CD14-positive monocyte (primary cell): ENCODE results near the gene PARP11. TPM values are rescaled to one million over a fixed set of nuclear protein-coding genes. Genes with fewer than 3 reads are reported as not detected.

Experiments used
- DNase-seq, 3 donors: peaks; one replicate each; pipeline ENCODE4 v3.0.0-alpha.2; 2011 to 2022
- H2AFZ ChIP-seq: 2 replicates; pipeline ENCODE4 v1.6.0; 2012; ENCODE audit warnings: mild to moderate bottlenecking, low read depth, low read length, inconsistent platforms; ENCODE audit not compliant: insufficient read depth, poor library complexity, severe bottlenecking
- H3K27ac ChIP-seq, 2 donors: 1 replicate in 1 of 2; 2 replicates in 1 of 2; pipeline ENCODE4 v1.5.1; 2012 to 2013; ENCODE audit warnings: low read length in 2 of 2, control low read depth in 1 of 2, inconsistent platforms in 1 of 2, low read depth in 1 of 2, mild to moderate bottlenecking in 1 of 2
- H3K27me3 ChIP-seq, 2 donors: one replicate each; pipeline versions ENCODE4 v1.6.0 to v1.6.1; 2011 to 2013; ENCODE audit warnings: low read length in 2 of 2; ENCODE audit not compliant: control insufficient read depth in 2 of 2, insufficient read depth in 2 of 2
- H3K36me3 ChIP-seq, 2 donors: replicated peaks in 1 of 2; 1 replicate in 1 of 2; 2 replicates in 1 of 2; pipeline versions ENCODE4 v1.5.1 to v1.6.1; 2012 to 2013; ENCODE audit warnings: low read length in 2 of 2, control low read depth in 1 of 2, inconsistent platforms in 1 of 2, mild to moderate bottlenecking in 1 of 2; ENCODE audit not compliant: insufficient read depth in 2 of 2, control insufficient read depth in 1 of 2
- H3K4me1 ChIP-seq, 2 donors: 1 replicate in 1 of 2; 2 replicates in 1 of 2; pipeline versions ENCODE4 v1.5.1 to v1.6.1; 2012 to 2013; ENCODE audit warnings: low read length in 2 of 2, control low read depth in 1 of 2, inconsistent platforms in 1 of 2, mild to moderate bottlenecking in 1 of 2, moderate library complexity in 1 of 2; ENCODE audit not compliant: insufficient read depth in 2 of 2, control insufficient read depth in 1 of 2
- H3K4me2 ChIP-seq: replicated peaks from 2 replicates; pipeline ENCODE3; 2012; ENCODE audit warnings: low read length, moderate library complexity, mild to moderate bottlenecking; ENCODE audit not compliant: poor library complexity, severe bottlenecking; ENCODE audit errors: extremely low read depth
- H3K4me3 ChIP-seq, 3 experiments: fragments of 200-600 bp in 1 of 3; sonication (generic) in 1 of 3; replicated peaks in 1 of 3; 1 replicate in 2 of 3; 2 replicates in 1 of 3; pipeline ENCODE4 v1.5.1; 2011 to 2013; ENCODE audit warnings: low read length in 3 of 3, mild to moderate bottlenecking in 3 of 3, control low read depth in 2 of 3, low read depth in 2 of 3, inconsistent platforms in 1 of 3, moderate library complexity in 1 of 3
- H3K79me2 ChIP-seq: 2 replicates; pipeline ENCODE4 v1.6.0; 2012; ENCODE audit warnings: mild to moderate bottlenecking, control low read depth, inconsistent platforms, low read length, moderate library complexity; ENCODE audit not compliant: insufficient read depth
- H3K9ac ChIP-seq: 2 replicates; pipeline ENCODE4 v1.6.0; 2017; ENCODE audit warnings: low read length, mild to moderate bottlenecking; ENCODE audit not compliant: insufficient read depth, poor library complexity, severe bottlenecking
- H3K9me3 ChIP-seq, 2 donors: replicated peaks in 1 of 2; 1 replicate in 1 of 2; 2 replicates in 1 of 2; pipeline versions ENCODE4 v1.5.1 to v1.6.1; 2012 to 2013; ENCODE audit warnings: low read length in 2 of 2, control low read depth in 1 of 2; ENCODE audit not compliant: control insufficient read depth in 1 of 2, insufficient read depth in 1 of 2
- H4K20me1 ChIP-seq: 2 replicates; pipeline ENCODE4 v1.6.0; 2012; ENCODE audit warnings: mild to moderate bottlenecking, low read length, control low read depth, moderate library complexity; ENCODE audit not compliant: insufficient read depth
- H3K27ac Mint-ChIP-seq, 7 donors: one replicate each; pipeline ENCODE4 v1.8.0; 2020; ENCODE audit warnings: mild to moderate bottlenecking in 7 of 7, mixed read lengths in 7 of 7, moderate library complexity in 6 of 7, inconsistent platforms in 2 of 7
- H3K27me3 Mint-ChIP-seq, 3 donors: one replicate each; pipeline ENCODE4 v1.8.0; 2021 to 2022; ENCODE audit warnings: low read depth in 3 of 3, mild to moderate bottlenecking in 3 of 3, mixed read lengths in 3 of 3, moderate library complexity in 3 of 3, inconsistent platforms in 1 of 3
- H3K36me3 Mint-ChIP-seq, 2 donors: one replicate each; pipeline ENCODE4 v1.8.0; 2020; ENCODE audit warnings: mixed read lengths in 2 of 2, inconsistent platforms in 1 of 2, mild to moderate bottlenecking in 1 of 2
- H3K4me1 Mint-ChIP-seq: one replicate; pipeline ENCODE4 v1.8.0; 2020; ENCODE audit warnings: mild to moderate bottlenecking, mixed read lengths
- H3K4me3 Mint-ChIP-seq, 2 donors: one replicate each; pipeline ENCODE4 v1.8.0; 2020; ENCODE audit warnings: mild to moderate bottlenecking in 2 of 2, mixed read lengths in 2 of 2, moderate library complexity in 1 of 2
- H3K9me3 Mint-ChIP-seq, 7 donors: one replicate each; pipeline ENCODE4 v1.8.0; 2020 to 2022; ENCODE audit warnings: mixed read lengths in 7 of 7, mild to moderate bottlenecking in 6 of 7, moderate library complexity in 6 of 7, inconsistent platforms in 2 of 7
- WGBS: methylation state at CpG from one replicate; pipeline ENCODE4 v1.1.5; 2013; ENCODE audit warnings: missing lambda C conversion rate; ENCODE audit not compliant: insufficient coverage; 5-methylcytosine and 5-hydroxymethylcytosine counted together
- intact Hi-C, 2 donors: fragments of 100-400 bp; cut with micrococcal nuclease; formaldehyde crosslinking; loops; one replicate each; pipeline versions ENCODE4 v1.15.0 to v1.15.1; 2023
- polyA plus RNA-seq, 3 donors: library from polyadenylated mRNA; depleted of rRNA in 1 of 3; unstranded in 2 of 3; stranded (reverse) in 1 of 3; fragments of 300-500 nt in 2 of 3; fragments of >200 nt in 1 of 3; fragmentation: Illumina TruSeq in 2 of 3; gene quantifications; 1 replicate in 2 of 3; 2 replicates in 1 of 3; pipeline ENCODE4 v1.2.3, GENCODE V29; 2012 to 2021
- TF ChIP-seq, protein P1 (sequence below): fragments of 200-600 bp; IDR thresholded peaks from one replicate; pipeline ENCODE4 v1.8.0; 2022; ENCODE audit warnings: antibody characterized with exemption, mild to moderate bottlenecking

PARP11 gene
- polyA plus RNA-seq, 3 donors: 3.2 to 6.2 (median 5.4) TPM

DNA sequence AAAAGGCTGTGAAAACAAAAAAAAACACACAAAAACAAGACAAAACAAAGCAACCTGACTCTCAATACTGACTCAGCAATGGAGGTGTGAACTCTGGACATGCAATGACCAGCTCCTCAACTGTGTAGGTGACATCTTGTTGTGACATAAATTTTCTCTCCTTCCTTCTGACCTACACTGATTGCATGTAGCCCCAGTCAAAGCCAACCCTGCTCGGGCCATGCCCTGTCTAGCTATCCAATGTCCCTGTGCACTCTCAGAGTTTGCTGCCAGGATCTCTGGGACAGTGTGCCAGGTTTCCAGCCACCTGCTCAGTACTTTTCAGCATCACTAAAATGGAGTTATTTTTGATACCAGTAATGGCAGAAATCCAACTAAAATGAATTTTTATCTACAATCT lies 101.3 kb downstream of the PARP11 start:
- no peaks in the 10 kb centered on the region for H3K9me3 ChIP-seq
- no peaks in the 10 kb centered on the region for H3K4me1 ChIP-seq
- Mint-ChIP-seq H3K36me3 (no peaks in the 10 kb centered on the region), H3K27ac (no peak overlapping the region), H3K4me3 (no peak overlapping the region), H3K4me1 (no peaks in the 10 kb centered on the region), H3K27me3 (peaks cover 0 to 7% (median 0%) of the 10 kb centered on the region in 3 donors), H3K9me3 (peaks cover 0 to 2% (median 0%) of the 10 kb centered on the region in 7 donors)
- TF ChIP-seq, protein P1, sequence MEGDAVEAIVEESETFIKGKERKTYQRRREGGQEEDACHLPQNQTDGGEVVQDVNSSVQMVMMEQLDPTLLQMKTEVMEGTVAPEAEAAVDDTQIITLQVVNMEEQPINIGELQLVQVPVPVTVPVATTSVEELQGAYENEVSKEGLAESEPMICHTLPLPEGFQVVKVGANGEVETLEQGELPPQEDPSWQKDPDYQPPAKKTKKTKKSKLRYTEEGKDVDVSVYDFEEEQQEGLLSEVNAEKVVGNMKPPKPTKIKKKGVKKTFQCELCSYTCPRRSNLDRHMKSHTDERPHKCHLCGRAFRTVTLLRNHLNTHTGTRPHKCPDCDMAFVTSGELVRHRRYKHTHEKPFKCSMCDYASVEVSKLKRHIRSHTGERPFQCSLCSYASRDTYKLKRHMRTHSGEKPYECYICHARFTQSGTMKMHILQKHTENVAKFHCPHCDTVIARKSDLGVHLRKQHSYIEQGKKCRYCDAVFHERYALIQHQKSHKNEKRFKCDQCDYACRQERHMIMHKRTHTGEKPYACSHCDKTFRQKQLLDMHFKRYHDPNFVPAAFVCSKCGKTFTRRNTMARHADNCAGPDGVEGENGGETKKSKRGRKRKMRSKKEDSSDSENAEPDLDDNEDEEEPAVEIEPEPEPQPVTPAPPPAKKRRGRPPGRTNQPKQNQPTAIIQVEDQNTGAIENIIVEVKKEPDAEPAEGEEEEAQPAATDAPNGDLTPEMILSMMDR: no peak
- no peak overlapping the region for H3K27ac ChIP-seq
- intact Hi-C loops: loop anchor here (10.0 kb wide), 2 partner anchors 107 to 117 kb away; no protein-coding TSS in a partner anchor
- DNase-seq: no peak
- no peaks in the 10 kb centered on the region for H3K79me2 ChIP-seq
- H2AFZ ChIP-seq: no peak overlapping the region
- no peaks in the 10 kb centered on the region for H4K20me1 ChIP-seq
- no peak overlapping the region for H3K4me2 ChIP-seq
- peaks cover 0 to 4% of the 10 kb centered on the region in 2 donors for H3K27me3 ChIP-seq
- 80% methylated on average over 1 of the region's 1 CpG for WGBS
- no peak overlapping the region for H3K9ac ChIP-seq
- no peak overlapping the region for H3K4me3 ChIP-seq
- no peaks in the 10 kb centered on the region for H3K36me3 ChIP-seq

DNA sequence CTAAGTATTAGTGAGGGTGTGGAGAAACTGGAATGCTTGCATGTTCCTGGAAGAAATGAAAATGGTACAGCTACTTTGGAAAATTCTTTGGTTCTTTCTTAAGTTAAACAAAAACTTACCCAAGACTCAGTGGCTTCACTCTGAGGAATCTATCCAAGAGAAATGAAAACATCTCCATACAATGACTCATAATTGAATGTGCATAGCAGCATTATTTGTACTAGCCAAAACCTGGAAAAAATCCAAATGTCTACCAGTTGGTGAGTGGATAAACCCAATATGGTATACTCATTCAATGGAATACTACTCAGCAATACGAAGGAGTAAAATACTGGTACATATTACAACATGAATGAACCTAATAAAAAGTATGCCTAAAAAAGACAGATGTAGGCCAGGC lies 102.3 kb downstream of the PARP11 start:
- H3K36me3 Mint-ChIP-seq: no peaks in the 10 kb centered on the region
- H3K9ac ChIP-seq: no peak overlapping the region
- no peak overlapping the region for H2AFZ ChIP-seq
- no peaks in the 10 kb centered on the region for H3K9me3 ChIP-seq
- no CpG with 5 or more reads among the region's 1 CpG for WGBS
- no peak overlapping the region for H3K27ac Mint-ChIP-seq
- no peak overlapping the region for H3K4me3 ChIP-seq
- H3K27ac ChIP-seq: no peak overlapping the region
- intact Hi-C loops: loop anchor here (10.0 kb wide), 2 partner anchors 106 to 116 kb away; no protein-coding TSS in a partner anchor
- H3K4me1 Mint-ChIP-seq: no peaks in the 10 kb centered on the region
- H4K20me1 ChIP-seq: no peaks in the 10 kb centered on the region
- H3K9me3 Mint-ChIP-seq: peaks cover 0 to 2% (median 0%) of the 10 kb centered on the region in 7 donors
- no peaks in the 10 kb centered on the region for H3K36me3 ChIP-seq
- H3K27me3 Mint-ChIP-seq: peaks cover 0 to 10% (median 0%) of the 10 kb centered on the region in 3 donors
- H3K4me3 Mint-ChIP-seq: no peak overlapping the region
- H3K27me3 ChIP-seq: no peaks in the 10 kb centered on the region
- H3K4me2 ChIP-seq: no peak overlapping the region
- no peaks in the 10 kb centered on the region for H3K4me1 ChIP-seq
- no peak for DNase-seq
- TF ChIP-seq, protein P1: no peak
- H3K79me2 ChIP-seq: no peaks in the 10 kb centered on the region
